Measurements from ENCODE around the gene RGR.

GRCh38 chr10:84269773-84270172, 24.9 kb downstream of the RGR start:
- TF ChIP-seq CTCF (conservative IDR thresholded peaks at IDR 0.05) (no peak), ZFX (IDR thresholded peaks at IDR 0.05) (no peak)
